ENCODE results near the gene DMBX1.

Gene DMBX1

GRCh38 chr1:46488343-46489168 is 1.1 kb upstream of the DMBX1 start:
- H3K9ac ChIP-seq (ENCODE audit: low read depth, low read length), result no peak overlapping the region
- peaks cover 94% of the 10 kb centered on the region for H3K27me3 ChIP-seq (ENCODE audit: control insufficient read depth, insufficient read depth, low read length)

GRCh38 chr1:46489169-46489637 is 433 bp upstream of the DMBX1 start:
- peak overlapping the region; percentile 41 for H3K4me3 ChIP-seq (ENCODE audit: low read depth, low read length)
- H3K36me3 ChIP-seq (ENCODE audit: control insufficient read depth, insufficient read depth, low read length), result no peaks in the 10 kb centered on the region
- no peak overlapping the region for H3K9ac ChIP-seq (ENCODE audit: low read depth, low read length)
- H3K27me3 ChIP-seq (ENCODE audit: control insufficient read depth, insufficient read depth, low read length), result peaks cover 94% of the 10 kb centered on the region
- H3K9me3 ChIP-seq (ENCODE audit: control insufficient read depth, insufficient read depth, low read length), result no peaks in the 10 kb centered on the region
- peaks cover 18% of the 10 kb centered on the region for H3K4me1 ChIP-seq (ENCODE audit: control insufficient read depth, insufficient read depth, low read length)

More at GRCh38 chr1:46488343-46489168, 1.1 kb upstream of the DMBX1 start:
- H3K4me3 ChIP-seq (ENCODE audit: low read depth, low read length), result peak overlapping the region; percentile 41
- H3K4me1 ChIP-seq (ENCODE audit: control insufficient read depth, insufficient read depth, low read length), result peaks cover 18% of the 10 kb centered on the region
- H3K9me3 ChIP-seq (ENCODE audit: control insufficient read depth, insufficient read depth, low read length), result no peaks in the 10 kb centered on the region
- no peaks in the 10 kb centered on the region for H3K36me3 ChIP-seq (ENCODE audit: control insufficient read depth, insufficient read depth, low read length)

GRCh38 chr1:46490406-46490655 is 695 bp downstream of the DMBX1 start:
- no peaks in the 10 kb centered on the region for H3K9me3 ChIP-seq (ENCODE audit: control insufficient read depth, insufficient read depth, low read length)
- peaks cover 13% of the 10 kb centered on the region for H3K4me1 ChIP-seq (ENCODE audit: control insufficient read depth, insufficient read depth, low read length)
- H3K36me3 ChIP-seq (ENCODE audit: control insufficient read depth, insufficient read depth, low read length), result no peaks in the 10 kb centered on the region
- peak overlapping the region; percentile 41 for H3K4me3 ChIP-seq (ENCODE audit: low read depth, low read length)
- H3K27me3 ChIP-seq (ENCODE audit: control insufficient read depth, insufficient read depth, low read length), result peaks cover 94% of the 10 kb centered on the region
- H3K9ac ChIP-seq (ENCODE audit: low read depth, low read length), result no peak overlapping the region

- no peaks in the 10 kb centered on the region for H3K36me3 ChIP-seq (ENCODE audit: control insufficient read depth, insufficient read depth, low read length)
- H3K9me3 ChIP-seq (ENCODE audit: control insufficient read depth, insufficient read depth, low read length), result no peaks in the 10 kb centered on the region
- peaks cover 13% of the 10 kb centered on the region for H3K4me1 ChIP-seq (ENCODE audit: control insufficient read depth, insufficient read depth, low read length)
- H3K4me3 ChIP-seq (ENCODE audit: low read depth, low read length), result peak overlapping the region; percentile 41
- peaks cover 97% of the 10 kb centered on the region for H3K27me3 ChIP-seq (ENCODE audit: control insufficient read depth, insufficient read depth, low read length)
- H3K9ac ChIP-seq (ENCODE audit: low read depth, low read length), result no peak overlapping the region
These were observed 1.2 kb downstream of the DMBX1 start for GRCh38 chr1:46490656-46491442.

GRCh38 chr1:46491443-46492268 is 2.0 kb downstream of the DMBX1 start:
- peaks cover 97% of the 10 kb centered on the region for H3K27me3 ChIP-seq (ENCODE audit: control insufficient read depth, insufficient read depth, low read length)

GRCh38 chr1:46492269-46492853 is 2.7 kb downstream of the DMBX1 start:
- Histone ChIP-seq H3K9me3 (ENCODE audit: control insufficient read depth, insufficient read depth, low read length) (no peaks in the 10 kb centered on the region), H3K4me1 (ENCODE audit: control insufficient read depth, insufficient read depth, low read length) (peaks cover 9% of the 10 kb centered on the region), H3K36me3 (ENCODE audit: control insufficient read depth, insufficient read depth, low read length) (no peaks in the 10 kb centered on the region), H3K9ac (ENCODE audit: low read depth, low read length) (no peak overlapping the region), H3K27me3 (ENCODE audit: control insufficient read depth, insufficient read depth, low read length) (peaks cover 97% of the 10 kb centered on the region), H3K4me3 (ENCODE audit: low read depth, low read length) (peak overlapping the region; percentile 37)

More at GRCh38 chr1:46491443-46492268, 2.0 kb downstream of the DMBX1 start:
- no peaks in the 10 kb centered on the region for H3K9me3 ChIP-seq (ENCODE audit: control insufficient read depth, insufficient read depth, low read length)
- H3K36me3 ChIP-seq (ENCODE audit: control insufficient read depth, insufficient read depth, low read length), result no peaks in the 10 kb centered on the region
- H3K4me1 ChIP-seq (ENCODE audit: control insufficient read depth, insufficient read depth, low read length), result peaks cover 9% of the 10 kb centered on the region
- H3K9ac ChIP-seq (ENCODE audit: low read depth, low read length), result no peak overlapping the region
- H3K4me3 ChIP-seq (ENCODE audit: low read depth, low read length), result peak overlapping the region; percentile 37

GRCh38 chr1:46492871-46493270 is 3.2 kb downstream of the DMBX1 start:
- peak overlapping the region; percentile 37 for H3K4me3 ChIP-seq (ENCODE audit: low read depth, low read length)
- peaks cover 96% of the 10 kb centered on the region for H3K27me3 ChIP-seq (ENCODE audit: control insufficient read depth, insufficient read depth, low read length)
- no peaks in the 10 kb centered on the region for H3K36me3 ChIP-seq (ENCODE audit: control insufficient read depth, insufficient read depth, low read length)
- no peak overlapping the region for H3K9ac ChIP-seq (ENCODE audit: low read depth, low read length)
- H3K9me3 ChIP-seq (ENCODE audit: control insufficient read depth, insufficient read depth, low read length), result no peaks in the 10 kb centered on the region
- peaks cover 9% of the 10 kb centered on the region for H3K4me1 ChIP-seq (ENCODE audit: control insufficient read depth, insufficient read depth, low read length)

GRCh38 chr1:46493316-46494032 is 3.8 kb downstream of the DMBX1 start:
- peaks cover 9% of the 10 kb centered on the region for H3K4me1 ChIP-seq (ENCODE audit: control insufficient read depth, insufficient read depth, low read length)
- H3K4me3 ChIP-seq (ENCODE audit: low read depth, low read length), result peak overlapping the region; percentile 14
- H3K36me3 ChIP-seq (ENCODE audit: control insufficient read depth, insufficient read depth, low read length), result no peaks in the 10 kb centered on the region
- peaks cover 95% of the 10 kb centered on the region for H3K27me3 ChIP-seq (ENCODE audit: control insufficient read depth, insufficient read depth, low read length)
- H3K9me3 ChIP-seq (ENCODE audit: control insufficient read depth, insufficient read depth, low read length), result no peaks in the 10 kb centered on the region
- no peak overlapping the region for H3K9ac ChIP-seq (ENCODE audit: low read depth, low read length)

- H3K4me1 ChIP-seq (ENCODE audit: control insufficient read depth, insufficient read depth, low read length), result peaks cover 7% of the 10 kb centered on the region
- H3K9ac ChIP-seq (ENCODE audit: low read depth, low read length), result no peak overlapping the region
- no peaks in the 10 kb centered on the region for H3K36me3 ChIP-seq (ENCODE audit: control insufficient read depth, insufficient read depth, low read length)
- H3K27me3 ChIP-seq (ENCODE audit: control insufficient read depth, insufficient read depth, low read length), result peaks cover 95% of the 10 kb centered on the region
- no peak overlapping the region for H3K4me3 ChIP-seq (ENCODE audit: low read depth, low read length)
- no peaks in the 10 kb centered on the region for H3K9me3 ChIP-seq (ENCODE audit: control insufficient read depth, insufficient read depth, low read length)
These were observed 5.3 kb downstream of the DMBX1 start for GRCh38 chr1:46494910-46495309.

GRCh38 chr1:46495778-46496177 is 6.1 kb downstream of the DMBX1 start:
- Histone ChIP-seq H3K36me3 (ENCODE audit: control insufficient read depth, insufficient read depth, low read length) (no peaks in the 10 kb centered on the region), H3K9me3 (ENCODE audit: control insufficient read depth, insufficient read depth, low read length) (no peaks in the 10 kb centered on the region), H3K4me3 (ENCODE audit: low read depth, low read length) (no peak overlapping the region), H3K9ac (ENCODE audit: low read depth, low read length) (no peak overlapping the region), H3K27me3 (ENCODE audit: control insufficient read depth, insufficient read depth, low read length) (peaks cover 90% of the 10 kb centered on the region), H3K4me1 (ENCODE audit: control insufficient read depth, insufficient read depth, low read length) (peaks cover 12% of the 10 kb centered on the region)

- Histone ChIP-seq H3K9ac (ENCODE audit: low read depth, low read length) (no peak overlapping the region), H3K4me3 (ENCODE audit: low read depth, low read length) (no peak overlapping the region), H3K27me3 (ENCODE audit: control insufficient read depth, insufficient read depth, low read length) (peaks cover 88% of the 10 kb centered on the region), H3K4me1 (ENCODE audit: control insufficient read depth, insufficient read depth, low read length) (peaks cover 12% of the 10 kb centered on the region), H3K36me3 (ENCODE audit: control insufficient read depth, insufficient read depth, low read length) (no peaks in the 10 kb centered on the region), H3K9me3 (ENCODE audit: control insufficient read depth, insufficient read depth, low read length) (no peaks in the 10 kb centered on the region)
These were observed 6.9 kb downstream of the DMBX1 start for GRCh38 chr1:46496505-46496904.

Data from iPS-15b (cell line).